Muscle layer of colon (tissue), 2 donors: ENCODE data around the gene MED13.

Source experiments
- H3K27ac ChIP-seq: one replicate; pipeline ENCODE4 v1.7.0; 2013; ENCODE audit warnings: low read depth, mild to moderate bottlenecking, low read length, moderate library complexity
- H3K27me3 ChIP-seq, 2 donors: one replicate each; pipeline ENCODE4 v1.7.0; 2013; ENCODE audit warnings: low read length in 2 of 2, mild to moderate bottlenecking in 2 of 2; ENCODE audit not compliant: insufficient read depth in 2 of 2, control insufficient read depth in 1 of 2
- H3K36me3 ChIP-seq: one replicate; pipeline ENCODE4 v1.7.0; 2013; ENCODE audit warnings: mild to moderate bottlenecking, low read length; ENCODE audit not compliant: insufficient read depth
- H3K4me1 ChIP-seq: one replicate; pipeline ENCODE4 v1.7.0; 2013; ENCODE audit warnings: mild to moderate bottlenecking, low read length; ENCODE audit not compliant: insufficient read depth
- H3K4me3 ChIP-seq, 2 donors: one replicate each; pipeline ENCODE4 v1.7.0; 2013; ENCODE audit warnings: low read length in 2 of 2, low read depth in 1 of 2, mild to moderate bottlenecking in 1 of 2, moderate library complexity in 1 of 2
- H3K9ac ChIP-seq: one replicate; pipeline ENCODE4 v1.7.0; 2013; ENCODE audit warnings: low read length
- H3K9me3 ChIP-seq: one replicate; pipeline ENCODE4 v1.7.0; 2013; ENCODE audit warnings: mild to moderate bottlenecking, low read length
- donor health status: abdominal sarcoma.
- donor health status: Adenocarcinoma of cecum.

Gene MED13

GRCh38 chr17:62064791-62065563 is at the start of gene MED13:
Gene MED13 (minus strand): TSS chr17:62065278. CDS start chr17:62065205, 73 bp downstream.
- Histone ChIP-seq H3K4me1 (peaks cover 20% of the 10 kb centered on the region), H3K4me3 (peak within 1 kb of the TSS; percentile 84 to 93), H3K27ac (peak within 1 kb of the TSS; percentile 98), H3K9me3 (no peaks in the 10 kb centered on the region), H3K9ac (peak within 1 kb of the TSS; percentile 84), H3K27me3 (no peaks in the 10 kb centered on the region), H3K36me3 (no peaks in the 10 kb centered on the region)

GRCh38 chr17:62112229-62112628 is 47.2 kb upstream of the MED13 start:
- Histone ChIP-seq H3K4me3 (no peak overlapping the region), H3K4me1 (no peaks in the 10 kb centered on the region), H3K27me3 (no peaks in the 10 kb centered on the region), H3K9ac (no peak overlapping the region), H3K27ac (no peak overlapping the region), H3K9me3 (no peaks in the 10 kb centered on the region), H3K36me3 (no peaks in the 10 kb centered on the region)

- no peaks in the 10 kb centered on the region for H3K9me3 ChIP-seq
- no peaks in the 10 kb centered on the region for H3K4me1 ChIP-seq
- H3K27me3 ChIP-seq, result no peaks in the 10 kb centered on the region
- H3K27ac ChIP-seq, result no peak overlapping the region
- no peak overlapping the region for H3K9ac ChIP-seq
- H3K4me3 ChIP-seq, result no peak overlapping the region
- H3K36me3 ChIP-seq, result no peaks in the 10 kb centered on the region
These were observed 46.6 kb upstream of the MED13 start for GRCh38 chr17:62111562-62112171.

GRCh38 chr17:62110923-62111484 is 45.9 kb upstream of the MED13 start:
- no peak overlapping the region for H3K4me3 ChIP-seq
- no peak overlapping the region for H3K9ac ChIP-seq
- H3K4me1 ChIP-seq, result no peaks in the 10 kb centered on the region
- no peak overlapping the region for H3K27ac ChIP-seq
- no peaks in the 10 kb centered on the region for H3K9me3 ChIP-seq
- H3K27me3 ChIP-seq, result no peaks in the 10 kb centered on the region
- H3K36me3 ChIP-seq, result no peaks in the 10 kb centered on the region

- Histone ChIP-seq H3K36me3 (no peaks in the 10 kb centered on the region), H3K9me3 (no peaks in the 10 kb centered on the region)
These were observed 44.8 kb upstream of the MED13 start for GRCh38 chr17:62109924-62110323.

GRCh38 chr17:62109378-62109902 is 44.4 kb upstream of the MED13 start:
- no peak overlapping the region for H3K4me3 ChIP-seq
- H3K27me3 ChIP-seq, result no peaks in the 10 kb centered on the region
- H3K27ac ChIP-seq, result no peak overlapping the region
- no peaks in the 10 kb centered on the region for H3K9me3 ChIP-seq
- no peak overlapping the region for H3K9ac ChIP-seq
- no peaks in the 10 kb centered on the region for H3K36me3 ChIP-seq
- no peaks in the 10 kb centered on the region for H3K4me1 ChIP-seq

More at GRCh38 chr17:62109924-62110323, 44.8 kb upstream of the MED13 start:
- no peak overlapping the region for H3K9ac ChIP-seq
- H3K4me1 ChIP-seq, result no peaks in the 10 kb centered on the region
- H3K27me3 ChIP-seq, result no peaks in the 10 kb centered on the region
- H3K27ac ChIP-seq, result no peak overlapping the region
- H3K4me3 ChIP-seq, result no peak overlapping the region

- no peaks in the 10 kb centered on the region for H3K4me1 ChIP-seq
- no peaks in the 10 kb centered on the region for H3K27me3 ChIP-seq
- H3K4me3 ChIP-seq, result no peak overlapping the region
- no peak overlapping the region for H3K27ac ChIP-seq
- no peak overlapping the region for H3K9ac ChIP-seq
- H3K9me3 ChIP-seq, result no peaks in the 10 kb centered on the region
- H3K36me3 ChIP-seq, result no peaks in the 10 kb centered on the region
These were observed 40.8 kb upstream of the MED13 start for GRCh38 chr17:62105861-62106260.

DNA sequence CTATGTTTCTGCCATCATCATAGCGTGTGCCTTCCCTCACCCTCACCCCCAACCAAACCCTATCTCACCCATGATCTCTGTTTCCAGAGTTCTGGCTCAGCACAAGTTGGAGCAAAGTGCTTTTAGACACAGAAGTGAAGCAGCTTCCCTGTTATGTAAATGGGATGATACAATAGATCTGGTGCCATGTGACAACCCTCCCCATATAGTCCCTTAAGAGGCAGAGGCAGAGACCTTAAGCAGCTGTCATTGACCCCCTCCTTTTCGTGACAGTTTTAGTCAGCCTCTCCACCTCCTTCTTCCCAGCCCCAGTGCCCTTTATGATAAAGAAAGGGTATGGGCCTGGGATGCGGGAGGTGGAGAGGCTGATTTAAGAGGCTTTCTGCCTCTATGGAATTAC is 40.3 kb upstream of the MED13 start:
- H3K27ac ChIP-seq, result no peak overlapping the region
- H3K4me3 ChIP-seq, result no peak overlapping the region
- H3K27me3 ChIP-seq, result no peaks in the 10 kb centered on the region
- H3K9me3 ChIP-seq, result no peaks in the 10 kb centered on the region
- H3K4me1 ChIP-seq, result no peaks in the 10 kb centered on the region
- H3K36me3 ChIP-seq, result no peaks in the 10 kb centered on the region
- H3K9ac ChIP-seq, result no peak overlapping the region

DNA sequence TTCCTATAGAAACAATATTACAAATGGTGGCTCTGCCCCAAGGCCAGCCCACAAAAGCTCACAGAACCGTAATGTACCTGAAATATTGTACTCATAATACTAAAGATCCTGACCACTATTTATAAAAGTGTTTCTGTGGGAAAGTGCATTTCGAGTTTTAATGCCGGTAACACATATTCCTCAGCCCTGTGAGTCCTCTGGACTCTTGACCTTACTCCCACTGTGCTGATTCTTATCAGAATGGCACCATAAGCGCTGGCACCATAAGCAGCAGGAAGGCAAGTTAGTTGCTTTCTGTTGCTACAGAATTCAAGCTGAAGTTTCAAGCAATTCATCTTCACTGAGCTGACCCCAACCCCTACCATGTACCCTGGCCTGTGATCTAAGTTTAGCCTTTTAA is 36.4 kb upstream of the MED13 start:
- no peaks in the 10 kb centered on the region for H3K36me3 ChIP-seq
- no peak overlapping the region for H3K9ac ChIP-seq
- no peaks in the 10 kb centered on the region for H3K9me3 ChIP-seq
- H3K4me1 ChIP-seq, result no peaks in the 10 kb centered on the region
- H3K27ac ChIP-seq, result no peak overlapping the region
- no peak overlapping the region for H3K4me3 ChIP-seq
- H3K27me3 ChIP-seq, result no peaks in the 10 kb centered on the region

DNA sequence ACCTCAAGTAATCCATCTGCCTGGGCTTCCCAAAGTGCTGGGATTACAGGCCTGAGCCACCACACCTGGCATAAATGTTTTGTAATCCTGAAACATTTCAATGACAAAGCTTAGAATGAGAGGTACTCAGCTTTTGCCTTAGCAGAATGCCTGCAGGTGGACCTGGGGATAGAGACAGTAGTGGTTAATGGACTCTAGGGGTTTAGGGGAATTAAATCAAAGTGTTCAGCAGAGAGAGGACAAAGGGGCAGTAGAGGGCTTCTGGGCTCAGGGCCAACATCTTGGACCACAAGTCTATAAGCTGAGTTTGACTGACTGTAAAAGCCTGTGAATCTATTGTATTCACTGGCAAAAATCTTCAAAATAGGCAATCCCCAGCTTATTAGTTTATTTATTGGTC is 36.0 kb upstream of the MED13 start:
- Histone ChIP-seq H3K36me3 (no peaks in the 10 kb centered on the region), H3K4me3 (no peak overlapping the region), H3K27me3 (no peaks in the 10 kb centered on the region), H3K4me1 (no peaks in the 10 kb centered on the region), H3K9ac (no peak overlapping the region), H3K9me3 (no peaks in the 10 kb centered on the region), H3K27ac (no peak overlapping the region)

- Histone ChIP-seq H3K27ac (no peak overlapping the region), H3K9me3 (no peaks in the 10 kb centered on the region), H3K27me3 (no peaks in the 10 kb centered on the region), H3K4me1 (no peaks in the 10 kb centered on the region), H3K4me3 (no peak overlapping the region), H3K9ac (no peak overlapping the region), H3K36me3 (no peaks in the 10 kb centered on the region)
These were observed 35.0 kb upstream of the MED13 start for GRCh38 chr17:62100055-62100454.
